HCT116 (cell line): ENCODE results near the gene C11orf54. TPM values are rescaled to one million over a fixed set of nuclear protein-coding genes. Genes with fewer than 3 reads are reported as not detected.

Experiments
- ATAC-seq: fragments of 200-7000 bp; cut with Tn5 transposase; 2 replicates; pipeline ENCODE4 v1.9.1; 2020; ENCODE audit warnings: mild to moderate bottlenecking, moderate library complexity
- BruUV-seq: library from RNA; stranded (reverse); fragments of 400-500 nt; replicated peaks from 2 replicates; lab custom pipeline; 2021; lab: Mats Ljungman, UMichigan
- CTCF ChIA-PET: fragments of 300-600 bp; sonication (Branson Sonifier 250); formaldehyde crosslinking; loops from one replicate; lab custom pipeline; 2021; ENCODE audit warnings: antibody characterized with exemption; lab: Charles Lee
- POLR2A ChIA-PET: fragments of 300-600, 350-600 bp; sonication (Branson Sonifier 250); formaldehyde crosslinking; loops from one replicate; lab custom pipeline; 2021; ENCODE audit warnings: antibody characterized with exemption; lab: Charles Lee
- RAD21 ChIA-PET, 2 experiments: fragments of 300-600 bp; sonication (Branson Sonifier 250); formaldehyde crosslinking; loops; one replicate each; lab custom pipeline; 2023; ENCODE audit warnings: low total read pairs in 2 of 2; ENCODE audit not compliant: uncharacterized antibody in 2 of 2, unreplicated experiment in 2 of 2, low non-redundant PET in 1 of 2; lab: Charles Lee
- DNase-seq: peaks from one replicate; pipeline ENCODE4 v3.0.0-alpha.2; 2010; ENCODE audit warnings: low read depth, low spot score
- H2AFZ ChIP-seq: fragments of 200-600 bp; shearing (Covaris generic), sonication (generic); 2 replicates; pipeline ENCODE4 v1.6.1; 2017; ENCODE audit warnings: low read depth, mixed run types, mixed read lengths, antibody characterized with exemption, low read length; ENCODE audit not compliant: poor library complexity, severe bottlenecking
- H3K27ac ChIP-seq: 2 replicates; pipeline ENCODE4 v1.5.1; 2012; ENCODE audit warnings: low read depth, low read length
- H3K27me3 ChIP-seq: fragments of 200-600 bp; sonication (generic); 2 replicates; pipeline ENCODE4 v1.6.1; 2016; ENCODE audit warnings: mixed run types, low read length, mixed read lengths; ENCODE audit not compliant: insufficient read depth
- H3K36me3 ChIP-seq, 2 experiments: fragments of 200-500 bp in 1 of 2; fragments of 200-600 bp in 1 of 2; sonication (Bioruptor generic) in 1 of 2; sonication (generic) in 1 of 2; 2 replicates each; pipeline versions ENCODE4 v1.5.1 to v1.6.1; 2014 to 2016; ENCODE audit warnings: low read length in 2 of 2, inconsistent platforms in 1 of 2, mixed read lengths in 1 of 2, mixed run types in 1 of 2; ENCODE audit not compliant: insufficient read depth in 2 of 2, control insufficient read depth in 1 of 2
- H3K4me1 ChIP-seq, 2 experiments: fragments of 200-600 bp in 1 of 2; sonication (generic) in 1 of 2; 2 replicates each; pipeline versions ENCODE4 v1.5.1 to v1.6.1; 2012 to 2017; ENCODE audit warnings: low read length in 2 of 2, inconsistent platforms in 1 of 2, mild to moderate bottlenecking in 1 of 2, mixed read lengths in 1 of 2, mixed run types in 1 of 2, moderate library complexity in 1 of 2; ENCODE audit not compliant: insufficient read depth in 2 of 2, control insufficient read depth in 1 of 2
- H3K4me2 ChIP-seq: fragments of 200-600 bp; sonication (generic); 2 replicates; pipeline ENCODE4 v1.6.1; 2017; ENCODE audit warnings: mixed run types, low read length, mixed read lengths
- H3K4me3 ChIP-seq, 2 experiments: fragments of 200-600 bp in 1 of 2; sonication (generic) in 1 of 2; replicated peaks in 1 of 2; 2 replicates each; pipeline ENCODE4 v1.5.1; 2011 to 2016; ENCODE audit warnings: low read length in 2 of 2, control low read depth in 1 of 2, low read depth in 1 of 2, mild to moderate bottlenecking in 1 of 2, mixed read lengths in 1 of 2, mixed run types in 1 of 2
- H3K79me2 ChIP-seq: fragments of 200-600 bp; sonication (generic); 2 replicates; pipeline ENCODE4 v1.6.1; 2017; ENCODE audit warnings: mild to moderate bottlenecking, mixed run types, low read length, moderate library complexity, mixed read lengths; ENCODE audit not compliant: insufficient read depth
- H3K9ac ChIP-seq: fragments of 200-600 bp; sonication (generic); 2 replicates; pipeline ENCODE4 v1.6.1; 2016; ENCODE audit warnings: low read length, mixed read lengths
- H3K9me2 ChIP-seq: fragments of 200-600 bp; sonication (generic), shearing (Covaris generic); 2 replicates; pipeline ENCODE4 v1.6.1; 2017; ENCODE audit warnings: mixed run types, mild to moderate bottlenecking, moderate library complexity; ENCODE audit not compliant: insufficient read depth
- H3K9me3 ChIP-seq, 2 experiments: fragments of 200-500 bp in 1 of 2; fragments of 200-600 bp in 1 of 2; sonication (Bioruptor generic) in 1 of 2; sonication (generic) in 1 of 2; 2 replicates each; pipeline ENCODE4 v1.6.1; 2014 to 2017; ENCODE audit warnings: low read length in 2 of 2, mixed read lengths in 2 of 2, inconsistent platforms in 1 of 2, low read depth in 1 of 2, mild to moderate bottlenecking in 1 of 2, mixed run types in 1 of 2, moderate library complexity in 1 of 2; ENCODE audit not compliant: control insufficient read depth in 1 of 2, insufficient read depth in 1 of 2
- H4K20me1 ChIP-seq: fragments of 200-600 bp; sonication (generic), shearing (Covaris generic); 2 replicates; pipeline ENCODE4 v1.6.1; 2017; ENCODE audit warnings: mixed run types, mild to moderate bottlenecking, moderate library complexity; ENCODE audit not compliant: insufficient read depth
- CBX3 ChIP-seq: IDR thresholded peaks from 2 replicates; pipeline ENCODE4 v1.6.1; 2012; ENCODE audit warnings: low read depth
- EGR1 ChIP-seq: IDR thresholded peaks from 2 replicates; pipeline ENCODE4 v1.6.1; 2012; ENCODE audit warnings: low read depth
- ELF1 ChIP-seq: IDR thresholded peaks from 2 replicates; pipeline ENCODE4 v1.6.1; 2012; ENCODE audit warnings: low read depth, borderline replicate concordance
- EZH2 ChIP-seq: fragments of 200-600 bp; sonication (generic); IDR thresholded peaks from 2 replicates; pipeline ENCODE4 v1.6.1; 2017; ENCODE audit warnings: antibody characterized with exemption, mixed run types
- EZH2phosphoT487 ChIP-seq: fragments of 200-600 bp; IDR thresholded peaks from 2 replicates; pipeline ENCODE4 v1.6.1; 2018; ENCODE audit warnings: antibody characterized with exemption, borderline replicate concordance
- JUND ChIP-seq: IDR thresholded peaks from 2 replicates; pipeline ENCODE4 v1.6.1; 2012
- POLR2A ChIP-seq: IDR thresholded peaks from 2 replicates; pipeline ENCODE4 v1.7.0; 2011; ENCODE audit warnings: borderline replicate concordance; ENCODE audit not compliant: insufficient read depth, insufficient read length; ENCODE audit errors: extremely low read depth
- POLR2AphosphoS5 ChIP-seq: IDR thresholded peaks from 2 replicates; pipeline ENCODE4 v1.6.1; 2011; ENCODE audit warnings: mild to moderate bottlenecking, low read depth, low read length, moderate library complexity
- RAD21 ChIP-seq: IDR thresholded peaks from 2 replicates; pipeline ENCODE4 v1.6.1; 2012; ENCODE audit warnings: low read depth, mild to moderate bottlenecking
- SIN3A ChIP-seq: IDR thresholded peaks from 2 replicates; pipeline ENCODE4 v1.6.1; 2012; ENCODE audit warnings: low read depth
- SP1 ChIP-seq: IDR thresholded peaks from 2 replicates; pipeline ENCODE4 v1.6.1; 2012; ENCODE audit warnings: low read depth
- SRF ChIP-seq: IDR thresholded peaks from 2 replicates; pipeline ENCODE4 v1.6.1; 2012; ENCODE audit warnings: low read depth
- TCF7L2 ChIP-seq: IDR thresholded peaks from 2 replicates; pipeline ENCODE4 v1.7.0; 2011; ENCODE audit warnings: borderline replicate concordance, inconsistent platforms; ENCODE audit not compliant: insufficient read depth, insufficient read length; ENCODE audit errors: extremely low read depth
- YY1 ChIP-seq: IDR thresholded peaks from 2 replicates; pipeline ENCODE4 v1.6.1; 2011; ENCODE audit warnings: low read length, low read depth, moderate library complexity, mild to moderate bottlenecking; ENCODE audit not compliant: insufficient replicate concordance; ENCODE audit errors: extremely low read depth
- ZFX ChIP-seq: fragments of 450-650 bp; IDR thresholded peaks from 2 replicates; pipeline ENCODE4 v1.6.1; 2017
- ZNF274 ChIP-seq: fragments of 200-500 bp; sonication (Bioruptor generic); IDR thresholded peaks from 2 replicates; pipeline ENCODE4 v1.6.1; 2014; ENCODE audit warnings: mild to moderate bottlenecking, low read depth, low read length, inconsistent platforms
- intact Hi-C: fragments of 100-400 bp; cut with micrococcal nuclease; formaldehyde crosslinking; loops from 2 replicates; pipeline ENCODE4 v1.10.0; 2022
- total RNA-seq: library from RNA; stranded (reverse); gene quantifications from one replicate; pipeline ENCODE4 v1.2.1, GENCODE V29; 2021; ENCODE audit not compliant: unreplicated experiment
- TF ChIP-seq, protein P1 (sequence below): IDR thresholded peaks from 2 replicates; pipeline ENCODE4 v1.6.1; 2012
- TF ChIP-seq, protein P2 (sequence below): IDR thresholded peaks from 2 replicates; pipeline ENCODE4 v1.6.1; 2012; ENCODE audit warnings: low read depth
- TF ChIP-seq, protein P3 (sequence below): IDR thresholded peaks from 2 replicates; pipeline ENCODE4 v1.6.1; 2011; ENCODE audit warnings: mild to moderate bottlenecking, low read length, moderate library complexity; ENCODE audit not compliant: insufficient replicate concordance; ENCODE audit errors: extremely low read depth
- TF ChIP-seq, protein P4 (sequence below), 3 experiments: fragments of 200-600 bp in 1 of 3; sonication (generic) in 1 of 3; IDR thresholded peaks in 2 of 3; conservative IDR thresholded peaks in 1 of 3; 2 replicates each; pipeline ENCODE4 v1.5.1; 2012 to 2017; ENCODE audit warnings: low read depth in 2 of 3, low read length in 2 of 3, antibody characterized with exemption in 1 of 3, borderline replicate concordance in 1 of 3, control low read depth in 1 of 3, mild to moderate bottlenecking in 1 of 3, mixed read lengths in 1 of 3, mixed run types in 1 of 3, moderate library complexity in 1 of 3; ENCODE audit not compliant: insufficient read depth in 1 of 3

The C11orf54 gene
- total RNA-seq, 1 experiment from 2014 or later = 26.1 TPM

DNA sequence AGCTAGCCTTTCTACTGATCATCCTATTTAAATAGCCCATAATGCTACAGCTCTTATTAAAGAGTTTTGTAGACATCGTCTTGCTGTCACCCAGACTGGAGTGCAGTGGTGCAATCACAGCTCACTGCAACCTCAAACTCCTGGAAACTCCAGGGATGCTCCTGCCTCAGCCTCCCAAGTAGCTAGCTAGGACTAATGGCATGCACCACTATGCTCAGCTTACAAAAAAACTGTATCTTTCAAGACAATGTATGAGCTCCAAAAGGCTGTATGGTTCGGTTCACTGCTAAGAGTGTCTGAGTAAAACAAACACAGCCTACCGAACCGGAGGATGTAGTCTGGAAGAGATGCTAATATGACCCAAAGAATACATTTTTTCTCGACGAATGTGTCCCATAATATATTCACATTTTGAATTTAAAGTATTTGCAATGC is 2.8 kb upstream of the C11orf54 start:
- ATAC-seq = no peak
- peak overlapping the region; percentile 79 to 86 for H3K4me3 ChIP-seq
- peak overlapping the region; percentile 83 for H3K4me2 ChIP-seq
- H2AFZ ChIP-seq = no peak overlapping the region
- ChIA-PET POLR2A (interaction anchor here (1.0 to 2.0 kb wide), 4 partner anchors 10 to 45 kb away, joined by 3 to 7 read pairs (median 6); partner anchors contain the start of gene MED17), RAD21 (no interaction called here), CTCF (no interaction called here)
- no TSS peak for BruUV-seq
- peaks cover 94% of the 10 kb centered on the region for H3K79me2 ChIP-seq
- H3K9ac ChIP-seq = peak overlapping the region; percentile 98
- peaks cover 62 to 69% of the 10 kb centered on the region in 2 experiments for H3K36me3 ChIP-seq
- no peaks in the 10 kb centered on the region for H3K9me2 ChIP-seq
- H3K27me3 ChIP-seq = no peaks in the 10 kb centered on the region
- H4K20me1 ChIP-seq = peaks cover 56% of the 10 kb centered on the region
- H3K9me3 ChIP-seq = no peaks in the 10 kb centered on the region
- peaks cover 20 to 31% of the 10 kb centered on the region in 2 experiments for H3K4me1 ChIP-seq
- no peak for DNase-seq
- TF ChIP-seq SRF (no peak), POLR2AphosphoS5 (no peak), YY1 (no peak), POLR2A (no peak), JUND (no peak), ELF1 (no peak), TCF7L2 (no peak), SIN3A (no peak), EGR1 (no peak), ZFX (no peak), EZH2phosphoT487 (no peak), RAD21 (no peak), ZNF274 (no peak), CBX3 (no peak), EZH2 (no peak), SP1 (no peak; the same call in 1 of the 2 replicates)
- TF ChIP-seq, protein P1, sequence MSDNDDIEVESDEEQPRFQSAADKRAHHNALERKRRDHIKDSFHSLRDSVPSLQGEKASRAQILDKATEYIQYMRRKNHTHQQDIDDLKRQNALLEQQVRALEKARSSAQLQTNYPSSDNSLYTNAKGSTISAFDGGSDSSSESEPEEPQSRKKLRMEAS = no peak
- TF ChIP-seq, protein P2, sequence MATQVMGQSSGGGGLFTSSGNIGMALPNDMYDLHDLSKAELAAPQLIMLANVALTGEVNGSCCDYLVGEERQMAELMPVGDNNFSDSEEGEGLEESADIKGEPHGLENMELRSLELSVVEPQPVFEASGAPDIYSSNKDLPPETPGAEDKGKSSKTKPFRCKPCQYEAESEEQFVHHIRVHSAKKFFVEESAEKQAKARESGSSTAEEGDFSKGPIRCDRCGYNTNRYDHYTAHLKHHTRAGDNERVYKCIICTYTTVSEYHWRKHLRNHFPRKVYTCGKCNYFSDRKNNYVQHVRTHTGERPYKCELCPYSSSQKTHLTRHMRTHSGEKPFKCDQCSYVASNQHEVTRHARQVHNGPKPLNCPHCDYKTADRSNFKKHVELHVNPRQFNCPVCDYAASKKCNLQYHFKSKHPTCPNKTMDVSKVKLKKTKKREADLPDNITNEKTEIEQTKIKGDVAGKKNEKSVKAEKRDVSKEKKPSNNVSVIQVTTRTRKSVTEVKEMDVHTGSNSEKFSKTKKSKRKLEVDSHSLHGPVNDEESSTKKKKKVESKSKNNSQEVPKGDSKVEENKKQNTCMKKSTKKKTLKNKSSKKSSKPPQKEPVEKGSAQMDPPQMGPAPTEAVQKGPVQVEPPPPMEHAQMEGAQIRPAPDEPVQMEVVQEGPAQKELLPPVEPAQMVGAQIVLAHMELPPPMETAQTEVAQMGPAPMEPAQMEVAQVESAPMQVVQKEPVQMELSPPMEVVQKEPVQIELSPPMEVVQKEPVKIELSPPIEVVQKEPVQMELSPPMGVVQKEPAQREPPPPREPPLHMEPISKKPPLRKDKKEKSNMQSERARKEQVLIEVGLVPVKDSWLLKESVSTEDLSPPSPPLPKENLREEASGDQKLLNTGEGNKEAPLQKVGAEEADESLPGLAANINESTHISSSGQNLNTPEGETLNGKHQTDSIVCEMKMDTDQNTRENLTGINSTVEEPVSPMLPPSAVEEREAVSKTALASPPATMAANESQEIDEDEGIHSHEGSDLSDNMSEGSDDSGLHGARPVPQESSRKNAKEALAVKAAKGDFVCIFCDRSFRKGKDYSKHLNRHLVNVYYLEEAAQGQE = no peak
- TF ChIP-seq, protein P3, sequence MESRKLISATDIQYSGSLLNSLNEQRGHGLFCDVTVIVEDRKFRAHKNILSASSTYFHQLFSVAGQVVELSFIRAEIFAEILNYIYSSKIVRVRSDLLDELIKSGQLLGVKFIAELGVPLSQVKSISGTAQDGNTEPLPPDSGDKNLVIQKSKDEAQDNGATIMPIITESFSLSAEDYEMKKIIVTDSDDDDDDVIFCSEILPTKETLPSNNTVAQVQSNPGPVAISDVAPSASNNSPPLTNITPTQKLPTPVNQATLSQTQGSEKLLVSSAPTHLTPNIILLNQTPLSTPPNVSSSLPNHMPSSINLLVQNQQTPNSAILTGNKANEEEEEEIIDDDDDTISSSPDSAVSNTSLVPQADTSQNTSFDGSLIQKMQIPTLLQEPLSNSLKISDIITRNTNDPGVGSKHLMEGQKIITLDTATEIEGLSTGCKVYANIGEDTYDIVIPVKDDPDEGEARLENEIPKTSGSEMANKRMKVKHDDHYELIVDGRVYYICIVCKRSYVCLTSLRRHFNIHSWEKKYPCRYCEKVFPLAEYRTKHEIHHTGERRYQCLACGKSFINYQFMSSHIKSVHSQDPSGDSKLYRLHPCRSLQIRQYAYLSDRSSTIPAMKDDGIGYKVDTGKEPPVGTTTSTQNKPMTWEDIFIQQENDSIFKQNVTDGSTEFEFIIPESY = no peak
- TF ChIP-seq, protein P4, sequence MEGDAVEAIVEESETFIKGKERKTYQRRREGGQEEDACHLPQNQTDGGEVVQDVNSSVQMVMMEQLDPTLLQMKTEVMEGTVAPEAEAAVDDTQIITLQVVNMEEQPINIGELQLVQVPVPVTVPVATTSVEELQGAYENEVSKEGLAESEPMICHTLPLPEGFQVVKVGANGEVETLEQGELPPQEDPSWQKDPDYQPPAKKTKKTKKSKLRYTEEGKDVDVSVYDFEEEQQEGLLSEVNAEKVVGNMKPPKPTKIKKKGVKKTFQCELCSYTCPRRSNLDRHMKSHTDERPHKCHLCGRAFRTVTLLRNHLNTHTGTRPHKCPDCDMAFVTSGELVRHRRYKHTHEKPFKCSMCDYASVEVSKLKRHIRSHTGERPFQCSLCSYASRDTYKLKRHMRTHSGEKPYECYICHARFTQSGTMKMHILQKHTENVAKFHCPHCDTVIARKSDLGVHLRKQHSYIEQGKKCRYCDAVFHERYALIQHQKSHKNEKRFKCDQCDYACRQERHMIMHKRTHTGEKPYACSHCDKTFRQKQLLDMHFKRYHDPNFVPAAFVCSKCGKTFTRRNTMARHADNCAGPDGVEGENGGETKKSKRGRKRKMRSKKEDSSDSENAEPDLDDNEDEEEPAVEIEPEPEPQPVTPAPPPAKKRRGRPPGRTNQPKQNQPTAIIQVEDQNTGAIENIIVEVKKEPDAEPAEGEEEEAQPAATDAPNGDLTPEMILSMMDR (IDR thresholded peaks at IDR 0.05 in 2 of 3, conservative IDR thresholded peaks at IDR 0.05 in 1 of 3; ENCODE audit: borderline replicate concordance in 1 of 3, insufficient read depth in 1 of 3, low read depth in 2 of 3, low read length in 2 of 3) = no peak
- intact Hi-C loops = no loop called here
- peak overlapping the region; percentile 86; the same call in 1 of the 2 replicates for H3K27ac ChIP-seq
